Stimulated activated CD8-positive, alpha-beta memory T cell treated with anti-CD3 and anti-CD28 coated beads, Interleukin-4, amount 100 ng/mL, for 48 hours (primary cell): ENCODE measurements around the gene ACSM2B.
"Not testable (repeated sequence)": the region's sequence is repeated elsewhere in the genome, so short reads cannot be mapped to it uniquely, and the experiment has no call there.

Experiments used
- DNase-seq: peaks from one replicate; pipeline ENCODE4 v3.0.0-alpha.2; 2020

The ACSM2B gene

DNA sequence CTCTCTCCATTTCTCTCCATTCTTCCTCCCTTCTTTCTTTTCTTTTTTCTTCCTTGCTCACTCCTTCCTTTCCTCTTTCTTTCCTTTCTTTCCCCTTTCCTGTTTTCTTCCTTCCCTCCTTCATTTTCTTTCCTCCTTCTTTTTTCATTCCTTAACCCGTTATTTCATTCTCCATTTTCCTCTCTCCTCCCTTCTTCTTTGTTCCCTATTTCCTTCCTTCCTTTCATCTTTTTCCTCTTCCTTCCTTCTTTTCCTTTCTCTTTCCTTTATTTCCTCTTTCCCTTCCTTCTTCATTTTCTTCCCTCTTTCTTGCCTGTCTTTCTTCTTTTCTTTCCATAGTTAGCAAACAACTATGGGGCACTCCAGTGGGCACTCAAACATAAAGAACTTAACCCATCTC, 16.6 kb upstream of the ACSM2B start:
- DNase-seq, result not testable (repeated sequence)

DNA sequence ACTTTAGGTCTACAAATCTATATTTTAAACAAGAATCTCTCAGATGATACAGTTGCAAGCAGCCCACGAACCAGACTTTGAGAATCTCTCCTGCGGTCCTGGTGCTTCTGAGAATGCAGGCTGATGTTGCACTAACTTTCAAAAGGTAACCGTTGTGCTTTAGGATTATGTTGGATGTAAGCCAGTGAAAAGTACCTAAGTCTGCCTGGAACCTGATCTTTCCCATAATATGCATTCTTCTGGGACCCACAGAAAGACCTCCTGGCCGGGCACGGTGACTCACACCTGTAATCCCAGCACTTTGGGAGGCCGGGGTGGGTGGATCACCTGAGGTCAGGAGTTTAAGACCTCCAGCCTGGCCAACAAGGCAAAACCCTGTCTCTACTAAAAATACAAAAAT, 13.3 kb upstream of the ACSM2B start:
- DNase-seq, result not testable (repeated sequence)

DNA sequence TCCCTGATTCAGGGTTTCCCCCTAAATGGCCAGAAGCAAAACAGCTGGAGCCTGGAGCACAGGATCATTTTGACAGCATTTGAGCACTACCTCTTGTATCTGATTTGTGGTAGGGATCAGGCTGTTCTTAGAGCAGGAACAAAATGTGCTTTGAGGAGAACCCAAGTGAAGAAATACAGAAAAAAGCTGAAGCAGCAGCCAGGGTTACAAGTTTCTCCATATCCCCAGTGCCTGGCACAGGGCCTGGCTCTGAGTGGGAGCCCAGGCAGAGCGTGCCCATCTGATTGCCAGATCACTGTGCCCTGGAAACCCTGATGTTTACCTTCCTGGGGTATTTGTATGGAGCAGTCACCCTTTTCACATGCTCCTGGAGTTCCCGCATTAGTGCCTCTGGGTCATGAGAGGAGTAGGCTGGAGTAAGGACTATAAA, 11.5 kb upstream of the ACSM2B start:
- not testable (repeated sequence) for DNase-seq

DNA sequence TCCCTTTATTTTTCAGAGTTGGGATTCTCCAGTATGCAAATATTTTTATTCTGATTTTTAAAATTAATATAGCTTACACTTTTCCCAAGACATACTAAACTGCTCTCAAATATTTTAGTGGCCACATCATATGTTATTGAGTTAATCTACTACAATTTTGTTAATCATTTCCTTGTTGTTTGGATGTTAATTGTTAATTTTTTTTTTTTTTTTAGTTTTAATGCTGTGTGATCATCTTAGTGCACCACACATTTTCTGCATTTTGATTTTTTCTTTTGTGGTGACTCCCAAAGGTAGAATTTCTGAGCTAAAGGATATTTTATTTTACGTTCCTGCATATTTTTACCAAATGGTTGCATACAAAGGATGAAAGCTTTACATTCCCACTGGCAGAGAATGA, 10.5 kb upstream of the ACSM2B start:
- not testable (repeated sequence) for DNase-seq

DNA sequence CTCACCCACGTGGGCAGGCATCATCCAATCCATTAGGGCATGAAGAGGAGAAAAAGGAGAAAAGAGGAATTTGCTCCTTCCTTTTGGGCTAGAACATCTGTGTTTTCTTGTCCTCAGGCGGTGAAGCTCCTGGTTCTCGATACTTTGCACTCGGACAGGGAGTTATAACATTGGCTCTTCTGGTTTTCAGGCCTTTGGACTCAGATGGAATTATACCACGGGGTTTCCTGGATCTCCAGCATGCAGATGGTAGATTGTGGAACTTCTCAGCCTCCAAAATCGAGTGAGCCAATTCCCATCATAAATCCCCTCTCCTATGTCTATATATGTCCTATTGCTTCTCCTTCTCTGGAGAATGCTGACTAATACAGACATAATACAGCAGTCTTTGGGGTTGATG, 9.9 kb upstream of the ACSM2B start:
- not testable (repeated sequence) for DNase-seq

DNA sequence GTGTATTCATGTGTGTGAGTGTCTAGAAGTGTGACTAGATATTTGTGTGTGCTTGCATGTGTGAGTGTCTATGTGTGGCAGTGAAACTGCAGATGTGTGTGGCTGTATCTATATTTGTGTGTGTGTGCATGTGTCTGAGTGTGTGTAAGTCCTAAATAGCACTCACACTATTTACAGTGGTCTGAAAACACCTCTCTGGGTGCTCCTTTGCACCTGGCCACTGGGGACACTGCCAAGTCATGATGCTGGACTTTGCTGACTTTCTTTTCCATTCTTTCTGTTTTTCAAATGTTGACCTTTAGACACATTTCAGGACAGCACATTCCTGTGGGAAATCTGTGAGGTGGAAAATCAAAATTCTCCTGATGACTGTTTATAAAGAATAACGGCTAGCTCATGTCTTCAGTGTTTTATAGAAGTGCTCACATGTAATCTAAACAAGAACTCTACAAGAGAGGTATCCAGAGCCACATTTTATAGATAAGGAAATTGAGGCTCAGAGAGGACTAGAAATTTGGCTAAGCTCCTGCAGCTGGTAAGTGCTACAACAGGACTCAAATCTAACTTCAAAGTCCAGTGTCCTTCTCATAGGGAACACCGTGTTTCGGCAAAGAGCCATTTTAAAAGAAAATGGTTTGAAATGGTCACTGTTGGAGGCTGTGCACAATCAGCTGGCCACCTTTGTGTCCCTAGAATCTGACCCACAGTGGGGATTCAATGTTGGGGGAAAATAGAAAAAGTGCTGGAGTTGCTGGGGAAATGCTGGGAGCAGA, 4.5 kb upstream of the ACSM2B start:
- DNase-seq, result not testable (repeated sequence)

DNA sequence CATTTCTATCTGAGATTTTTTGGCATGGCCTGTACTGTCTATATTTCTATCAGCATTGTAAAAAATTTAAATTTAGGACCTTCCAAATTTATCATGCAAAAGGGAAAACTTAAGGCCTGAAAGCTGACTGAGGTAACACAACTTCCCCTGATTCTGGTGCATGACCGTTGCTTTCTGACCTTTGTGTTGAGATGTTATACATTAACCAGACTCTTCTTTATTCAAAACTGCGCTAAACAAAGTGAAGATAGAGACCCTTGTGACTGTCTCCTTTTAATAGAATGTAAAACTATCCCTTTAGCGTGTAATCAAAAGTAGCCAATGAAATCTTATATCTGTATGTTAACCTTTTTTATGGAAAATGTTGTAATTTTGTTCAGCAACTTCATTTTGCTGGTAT, 1.9 kb upstream of the ACSM2B start:
- DNase-seq, result not testable (repeated sequence)

DNA sequence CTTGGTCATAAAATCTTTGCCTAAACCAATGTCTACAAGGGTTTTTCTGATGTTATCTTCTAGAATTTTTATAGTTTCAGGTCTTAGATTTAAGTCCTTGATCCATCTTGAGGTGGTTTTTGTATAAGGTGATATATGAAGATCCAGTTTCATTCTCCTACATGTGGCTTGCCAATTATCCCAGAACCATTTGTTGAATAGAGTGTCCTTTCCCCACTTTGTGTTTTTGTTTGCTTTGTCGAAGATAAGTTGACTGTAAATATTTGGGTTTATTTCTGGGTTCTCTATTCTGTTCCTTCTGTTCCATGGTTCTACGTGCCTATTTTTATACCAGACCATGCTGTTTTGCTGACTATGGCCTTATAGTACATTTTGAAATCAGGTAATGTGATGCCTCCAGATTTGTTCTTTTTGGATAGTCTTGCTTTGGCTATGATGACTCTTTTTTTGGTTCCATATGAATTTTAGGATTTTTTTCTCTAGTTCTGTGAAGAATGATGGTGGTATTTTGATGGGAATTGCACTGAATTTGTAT, 7.0 kb downstream of the ACSM2B start:
- DNase-seq, result not testable (repeated sequence)

DNA sequence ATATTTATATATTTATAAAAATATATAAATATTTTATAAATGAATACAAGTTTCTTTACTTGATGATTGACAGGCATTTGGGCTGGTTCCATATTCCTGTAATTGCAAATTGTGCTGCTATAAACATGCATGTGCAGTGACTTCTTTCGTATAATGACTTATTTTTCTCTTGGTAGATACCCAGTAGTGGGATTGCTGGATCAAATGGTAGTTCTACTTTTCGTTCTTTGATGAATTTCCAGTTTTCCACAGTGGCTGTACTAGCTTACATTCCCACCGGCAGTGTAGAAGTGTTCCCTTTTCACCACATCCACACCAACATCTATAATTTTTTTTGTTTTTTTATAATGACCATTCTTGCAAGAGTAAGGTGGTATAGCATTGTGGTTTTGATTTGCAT, 7.8 kb downstream of the ACSM2B start:
- DNase-seq, result no peak

DNA sequence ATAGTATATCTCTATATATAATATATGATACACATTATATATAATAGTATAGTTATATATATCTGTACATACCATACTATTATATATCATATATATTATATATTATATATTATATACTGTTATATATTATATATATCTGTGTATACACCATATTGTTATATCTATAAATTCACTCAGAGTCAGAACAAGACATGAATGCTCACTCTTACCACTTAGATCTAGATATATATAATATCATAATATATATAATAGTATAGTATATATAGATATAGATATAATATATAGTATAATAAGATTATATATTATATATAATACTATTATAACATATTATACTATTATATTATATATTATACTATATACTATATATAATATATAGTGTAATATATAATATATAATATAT, 9.3 kb downstream of the ACSM2B start:
- no peak for DNase-seq

DNA sequence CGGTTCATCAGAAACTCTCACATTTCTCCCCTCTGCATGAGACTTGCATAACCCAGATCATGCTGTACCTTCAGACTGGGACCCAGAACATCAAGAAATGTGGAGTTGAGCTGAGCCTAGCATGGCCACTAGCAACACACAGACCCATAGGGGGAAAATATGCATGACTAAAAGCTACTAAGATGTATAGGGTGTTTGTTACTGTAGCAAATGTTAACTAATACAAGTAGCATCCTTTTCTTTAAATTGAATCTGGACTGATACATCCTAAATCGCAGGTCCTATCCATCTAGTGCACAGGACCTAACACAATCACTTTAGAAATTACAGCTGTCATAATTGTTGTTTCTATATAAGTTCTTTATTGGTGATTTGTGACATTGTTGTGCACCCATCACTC, 10.8 kb downstream of the ACSM2B start:
- DNase-seq, result not testable (repeated sequence)

DNA sequence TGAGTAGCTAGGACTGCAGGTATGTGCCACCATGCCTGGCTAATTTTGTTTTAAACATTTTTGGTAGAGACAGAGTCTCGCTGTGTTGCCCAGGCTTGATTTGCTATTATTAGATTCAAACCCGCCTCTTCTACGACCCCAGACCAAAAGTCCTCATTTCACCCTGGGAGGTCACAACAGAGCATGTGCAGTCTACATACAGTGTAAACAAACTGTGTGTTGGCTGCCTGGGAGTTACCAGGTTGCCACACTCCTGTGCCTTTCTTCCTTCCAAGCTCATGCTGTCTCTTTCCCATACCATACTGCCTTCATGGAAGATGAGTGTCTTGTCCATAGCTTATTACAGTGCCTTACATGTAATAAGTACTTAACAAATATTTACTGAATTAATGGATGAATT, 11.9 kb downstream of the ACSM2B start:
- not testable (repeated sequence) for DNase-seq

DNA sequence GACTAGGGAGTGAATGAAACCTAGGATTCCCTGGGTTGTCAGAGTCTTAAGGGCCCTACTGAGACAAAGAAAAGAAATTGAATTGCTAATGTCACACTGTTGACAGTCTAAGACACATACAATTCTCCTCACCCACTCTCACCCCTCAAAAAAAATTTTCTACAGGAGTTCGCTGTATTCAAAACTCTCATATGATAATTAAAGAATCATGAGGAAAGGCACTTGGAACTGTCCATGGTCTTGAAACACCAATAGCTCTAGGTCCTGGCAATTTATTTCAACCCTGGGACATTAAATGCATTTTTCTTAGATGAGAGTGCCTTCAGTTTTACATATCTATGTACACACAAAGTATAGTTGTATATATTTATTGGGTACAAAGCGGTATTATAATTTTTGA, 20.5 kb downstream of the ACSM2B start:
- DNase-seq, result not testable (repeated sequence)

DNA sequence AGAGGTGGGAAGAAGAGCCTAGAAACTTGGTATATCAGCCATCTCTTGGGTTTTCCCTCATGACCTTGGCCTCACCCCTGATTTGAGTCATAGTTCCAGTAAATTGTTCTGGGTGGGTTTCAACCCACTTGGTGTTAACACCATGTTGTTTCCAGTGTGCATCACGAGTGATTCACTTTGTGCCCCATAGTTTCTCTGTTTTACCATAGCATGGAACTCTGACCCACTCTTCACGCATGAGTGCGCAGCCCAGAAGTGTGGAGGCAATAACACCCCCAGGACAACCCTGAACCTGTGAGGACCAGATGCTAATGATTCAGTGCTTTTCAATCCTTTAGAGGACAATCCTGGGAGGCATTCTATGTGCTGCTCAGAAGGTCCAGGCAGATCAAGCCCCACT, 21.5 kb downstream of the ACSM2B start:
- not testable (repeated sequence) for DNase-seq

DNA sequence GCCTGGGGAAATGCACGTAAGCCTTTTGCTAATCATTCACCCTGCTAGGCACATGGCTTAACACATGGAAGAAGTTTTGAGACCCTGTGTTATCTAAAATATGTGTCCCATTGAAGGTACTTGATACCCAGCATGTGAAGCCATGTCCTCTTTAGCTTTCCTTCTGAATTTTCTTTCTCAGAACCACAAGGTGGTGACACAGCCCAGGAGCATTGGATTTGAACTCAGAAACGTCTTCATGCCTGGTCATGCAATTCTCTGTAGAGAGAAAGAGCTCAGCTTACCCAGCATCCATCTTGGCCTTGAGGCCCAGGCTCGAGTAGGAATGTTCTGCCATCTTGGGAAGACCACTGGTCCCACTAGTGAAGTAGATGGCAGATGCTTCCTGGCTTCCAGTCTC, 22.7 kb downstream of the ACSM2B start:
- DNase-seq, result not testable (repeated sequence)

DNA sequence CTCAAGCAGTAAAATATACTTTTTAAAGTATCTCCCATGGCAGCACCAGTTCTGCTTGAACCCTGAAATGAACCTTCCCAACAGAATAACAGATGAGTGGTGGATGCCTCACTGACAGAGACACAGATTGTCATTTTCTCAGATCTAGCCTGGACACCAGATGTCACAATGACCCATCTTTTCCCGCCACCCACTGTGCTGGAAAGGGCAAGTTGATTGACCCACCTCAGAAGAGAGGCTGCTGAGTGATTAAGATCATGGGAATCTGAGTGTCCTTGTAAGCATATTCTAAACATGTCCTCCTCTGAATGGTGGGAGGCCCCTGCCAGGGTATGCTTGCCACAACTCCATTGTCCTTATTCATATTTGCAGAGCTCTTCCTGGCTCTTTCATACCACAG, 29.2 kb downstream of the ACSM2B start:
- not testable (repeated sequence) for DNase-seq

DNA sequence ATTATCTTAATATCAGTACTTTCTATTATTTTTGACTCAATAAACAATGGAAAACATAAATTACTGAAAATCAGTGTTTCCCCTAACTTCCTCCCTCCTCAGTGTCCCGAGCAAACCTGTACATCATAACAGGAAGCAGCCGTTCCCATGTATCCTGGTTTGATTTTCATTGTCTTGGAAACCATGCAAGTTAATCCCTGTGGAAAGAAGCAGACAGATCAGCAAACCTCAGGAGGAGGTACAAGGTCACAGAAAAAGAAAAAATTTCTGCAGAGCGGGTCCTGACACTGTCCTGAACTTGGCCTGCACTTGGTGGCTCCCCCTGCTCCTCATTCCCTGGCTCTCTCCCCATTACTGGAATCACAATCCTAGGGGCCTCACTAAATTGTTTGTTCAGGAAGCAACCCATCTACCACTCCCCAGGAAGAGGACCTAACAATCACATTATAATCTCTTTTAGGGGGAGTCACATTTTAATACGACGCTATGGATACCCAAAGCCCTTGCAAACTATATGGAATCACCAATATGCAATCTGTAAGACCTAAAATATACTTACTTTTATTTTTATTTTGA, 29.8 kb downstream of the ACSM2B start:
- DNase-seq, result not testable (repeated sequence)

DNA sequence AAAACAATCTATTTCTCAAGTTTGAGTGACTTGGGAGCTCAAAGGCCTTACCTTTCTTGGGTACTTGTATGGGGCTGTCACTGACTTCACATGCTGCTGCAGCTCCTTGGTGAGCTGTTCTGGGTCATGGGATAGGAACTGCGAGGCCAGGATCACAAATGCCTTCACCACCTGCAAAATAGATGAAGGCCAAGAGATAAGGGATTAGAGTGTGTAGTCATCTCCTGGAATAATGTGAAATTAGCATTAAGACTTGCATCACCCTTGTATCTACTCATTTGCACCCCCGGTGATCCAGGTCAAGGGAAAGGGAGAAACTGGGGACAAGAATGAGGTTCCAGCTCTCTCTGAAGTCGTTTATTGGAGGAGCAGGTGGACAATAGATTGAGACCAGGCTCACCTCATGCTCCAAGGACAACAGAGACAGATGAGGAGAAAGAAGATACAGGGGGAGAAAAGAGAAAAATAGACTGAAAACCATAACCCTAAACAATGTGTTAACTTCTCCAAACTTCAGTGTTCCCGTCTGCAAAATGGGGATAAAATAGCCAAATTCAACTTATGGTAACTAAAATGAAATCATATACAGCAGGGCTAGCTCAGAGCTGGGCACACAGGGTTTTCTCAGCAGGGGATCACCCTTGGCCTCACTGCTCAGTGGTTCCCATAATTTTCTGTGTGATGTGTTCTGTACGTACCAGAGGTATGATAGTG, 35.4 kb downstream of the ACSM2B start:
- not testable (repeated sequence) for DNase-seq

DNA sequence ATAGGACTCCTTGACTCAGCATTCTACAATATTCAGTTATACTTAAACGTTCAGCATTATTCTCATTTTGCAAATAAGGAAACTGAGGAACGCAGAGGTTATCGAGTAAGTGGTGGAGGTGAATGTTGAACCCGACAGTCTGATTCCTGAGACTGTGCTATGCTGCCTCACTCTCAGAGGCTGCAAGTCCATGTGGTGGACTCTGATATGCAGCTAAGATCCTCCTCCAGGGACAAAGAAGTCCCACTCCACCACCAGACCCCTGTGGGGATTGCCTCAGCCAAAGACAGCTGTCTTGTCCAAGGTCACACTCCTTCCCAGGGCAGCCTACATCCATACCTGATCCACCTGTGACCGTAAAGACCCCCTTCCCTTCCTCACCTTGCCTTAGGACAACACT, 37.5 kb downstream of the ACSM2B start:
- DNase-seq, result no peak

DNA sequence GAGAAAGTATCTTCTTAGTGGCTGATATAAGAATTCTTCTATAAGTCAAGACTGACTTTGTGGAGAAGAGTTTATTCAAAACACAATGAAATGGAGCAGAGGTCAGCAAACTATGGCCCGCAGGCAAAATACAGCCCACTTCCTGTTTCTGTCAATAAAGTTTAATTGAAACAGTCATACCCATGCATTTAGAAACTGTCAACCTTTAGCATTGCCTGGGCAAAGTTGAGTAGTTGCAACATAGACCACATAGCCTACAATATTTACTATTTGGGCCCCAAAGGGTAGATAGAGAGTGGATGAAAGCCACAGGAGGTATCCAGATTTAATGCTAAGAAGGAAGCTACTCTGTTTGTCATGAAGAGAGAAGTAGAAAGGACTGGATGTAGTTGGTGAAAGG, 38.0 kb downstream of the ACSM2B start:
- DNase-seq, result no peak

DNA sequence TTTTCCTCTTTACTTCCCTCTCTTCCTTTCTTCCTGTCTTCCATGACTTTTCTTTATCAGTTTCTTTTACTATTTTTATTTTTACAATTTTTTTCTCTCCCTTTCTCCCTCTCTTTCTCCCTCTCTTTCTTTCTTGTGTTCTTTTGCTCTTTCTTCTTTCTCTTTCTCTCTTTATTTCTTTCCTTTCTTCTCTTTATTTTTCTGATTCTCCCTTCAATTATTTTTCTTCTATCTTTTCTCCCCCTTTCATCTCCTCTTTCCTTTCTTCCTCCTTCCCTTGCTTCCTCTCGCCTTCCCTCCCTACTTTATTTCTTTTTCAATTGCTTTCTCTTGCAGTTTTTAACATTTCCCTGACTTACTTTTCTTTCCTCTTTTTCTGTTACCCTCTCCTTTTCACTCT, 39.5 kb downstream of the ACSM2B start:
- not testable (repeated sequence) for DNase-seq

DNA sequence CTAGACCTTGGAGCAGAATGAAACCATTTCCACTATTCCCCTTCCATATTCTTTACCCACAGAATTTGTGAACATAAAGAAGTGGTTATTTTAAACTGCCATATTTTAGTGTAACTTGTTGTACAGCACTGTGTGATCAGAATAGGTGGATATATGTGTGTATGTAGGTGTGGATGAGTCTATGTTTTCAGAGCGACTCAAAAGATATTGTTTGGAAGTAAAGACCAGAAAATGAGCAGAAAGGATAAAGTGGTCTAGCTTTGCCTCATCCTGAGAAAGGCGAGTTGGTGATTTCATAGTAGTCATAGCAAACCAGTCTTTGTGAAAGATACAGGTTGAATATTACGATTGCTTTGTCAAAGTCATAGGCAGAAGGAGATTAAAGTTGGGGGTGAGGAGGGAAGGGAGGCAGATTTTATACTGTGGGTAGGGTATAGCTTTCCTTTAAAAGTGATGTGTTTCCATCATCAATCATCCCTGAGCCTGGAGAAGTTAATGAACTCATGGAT, 43.8 kb downstream of the ACSM2B start:
- DNase-seq, result not testable (repeated sequence)

DNA sequence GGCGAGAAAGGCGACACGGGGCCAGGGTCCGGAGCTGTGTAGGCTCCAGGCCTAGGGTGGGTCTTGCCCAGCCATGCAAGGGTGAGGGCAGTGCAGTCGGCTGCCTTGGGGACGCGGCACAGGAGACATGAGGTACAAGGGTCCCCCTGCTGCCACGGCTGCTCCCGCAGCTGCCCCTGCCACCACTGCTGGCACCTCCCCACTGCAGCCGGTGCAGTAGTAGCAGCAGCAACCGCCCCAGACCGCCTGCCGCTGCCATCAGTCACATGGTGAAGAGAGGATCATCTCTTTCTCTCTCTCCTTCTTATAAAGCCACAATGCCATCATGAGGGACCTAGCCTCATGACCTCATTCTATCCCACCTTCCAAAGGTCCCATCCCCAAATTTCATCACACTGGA, 44.4 kb downstream of the ACSM2B start:
- not testable (repeated sequence) for DNase-seq
